Sigmoid colon (tissue), 7 donors: Measurements from ENCODE around the gene C17orf113. TPM values are rescaled to one million over a fixed set of nuclear protein-coding genes. Genes with fewer than 3 reads are reported as not detected.
A peak's percentile ranks its signal among the peaks of the same experiment; 100 is the strongest.

Experiments
- DNase-seq: peaks from one replicate; pipeline ENCODE4 v3.0.0-alpha.2; 2019
- H3K27ac ChIP-seq, 4 donors: fragments of 200-600 bp; sonication (generic); one replicate each; pipeline ENCODE4 v1.5.1; 2016 to 2019; ENCODE audit warnings: mild to moderate bottlenecking in 1 of 4
- H3K27me3 ChIP-seq, 3 donors: fragments of 200-600 bp; sonication (generic); one replicate each; pipeline ENCODE4 v1.5.1; 2019; ENCODE audit warnings: mild to moderate bottlenecking in 1 of 3
- H3K36me3 ChIP-seq, 4 donors: fragments of 200-600 bp; sonication (generic); one replicate each; pipeline ENCODE4 v1.5.1; 2016 to 2019
- H3K4me1 ChIP-seq, 4 donors: fragments of 200-600 bp; sonication (generic); one replicate each; pipeline ENCODE4 v1.5.1; 2017 to 2019
- H3K4me3 ChIP-seq, 4 donors: fragments of 200-600 bp; sonication (generic); one replicate each; pipeline ENCODE4 v1.5.1; 2017 to 2019; ENCODE audit warnings: mild to moderate bottlenecking in 2 of 4, moderate library complexity in 1 of 4
- H3K9me3 ChIP-seq, 4 donors: fragments of 200-600 bp in 3 of 4; sonication (generic) in 3 of 4; one replicate each; pipeline versions ENCODE4 v1.5.1 to v1.6.1; 2013 to 2019
- CTCF ChIP-seq, 4 experiments: fragments of 450-650 bp in 3 of 4; fragments of 200-600 bp in 1 of 4; IDR thresholded peaks; one replicate each; pipeline ENCODE4 v1.5.1; 2016 to 2019; ENCODE audit warnings: antibody characterized with exemption in 4 of 4, mild to moderate bottlenecking in 3 of 4, moderate library complexity in 2 of 4
- EP300 ChIP-seq, 4 donors: sonication (generic); formaldehyde crosslinking; IDR thresholded peaks; one replicate each; pipeline ENCODE4 v1.6.1; 2017; ENCODE audit warnings: antibody characterized with exemption in 4 of 4
- POLR2A ChIP-seq, 2 donors: fragments of 450-650 bp; IDR thresholded peaks; one replicate each; pipeline ENCODE4 v1.6.1; 2016; ENCODE audit warnings: antibody characterized with exemption in 2 of 2, mild to moderate bottlenecking in 2 of 2, moderate library complexity in 2 of 2
- POLR2AphosphoS5 ChIP-seq, 4 donors: sonication (generic); formaldehyde crosslinking; IDR thresholded peaks; one replicate each; pipeline ENCODE4 v1.6.1; 2017; ENCODE audit warnings: antibody characterized with exemption in 4 of 4
- WGBS, 2 donors: extraction: QIAGEN DNeasy Blood & Tissue Kit; methylation state at CpG; one replicate each; pipeline ENCODE4 v1.1.7; 2013; 5-methylcytosine and 5-hydroxymethylcytosine counted together
- intact Hi-C: fragments of 100-400 bp; cut with DNase I; formaldehyde crosslinking; loops from one replicate; pipeline ENCODE4 v1.15.1; 2023
- polyA plus RNA-seq, 3 donors: library from polyadenylated mRNA; stranded (reverse); fragments of 200-250 nt; gene quantifications; one replicate each; pipeline ENCODE4 v1.2.3, GENCODE V29; 2013
- total RNA-seq, 4 donors: library from RNA; depleted of rRNA; stranded (reverse); fragments of >200 nt; gene quantifications; one replicate each; pipeline ENCODE4 v1.1.0, GENCODE V29; 2016
- donor health status: healthy with polysubstance abuse.
- donor health status: Bipolar disorder and iron deficiency.
- donor health status: healthy.

The C17orf113 gene
- total RNA-seq (under 1 TPM; 0.27 to 0.71 (median 0.39) TPM), polyA plus RNA-seq (under 1 TPM; 0.23 to 0.66 (median 0.60) TPM)

GRCh38 chr17:42050393-42051012 lies at the start of gene C17orf113:
TSS of gene C17orf113 (minus strand) at chr17:42050601. CDS start at chr17:42043376, 7,225 bp downstream.
- WGBS, 2 donors = 1 to 2% methylated on average over 65 of the region's 65 CpGs
- H3K36me3 ChIP-seq = no peaks in the 10 kb centered on the region
- H3K9me3 ChIP-seq = no peaks in the 10 kb centered on the region
- H3K4me3 ChIP-seq = peak within 1 kb of the TSS; percentile 52 to 75 (median 66)
- H3K4me1 ChIP-seq = peaks cover 0 to 16% (median 9%) of the 10 kb centered on the region in 4 donors
- H3K27ac ChIP-seq = peak within 1 kb of the TSS in 1 of 4 donors; percentile 16
- DNase-seq = peak; percentile 75
- intact Hi-C loops = no loop called here
- H3K27me3 ChIP-seq = peaks cover 0 to 46% (median 14%) of the 10 kb centered on the region in 3 donors
- TF ChIP-seq POLR2A (IDR thresholded peaks at IDR 0.05) = no peak
- no peak for TF ChIP-seq EP300 (IDR thresholded peaks at IDR 0.05)
- no peak for TF ChIP-seq CTCF (IDR thresholded peaks at IDR 0.05)
- no peak for TF ChIP-seq POLR2AphosphoS5 (IDR thresholded peaks at IDR 0.05)

- TF ChIP-seq POLR2AphosphoS5 (IDR thresholded peaks at IDR 0.05) (no peak), EP300 (IDR thresholded peaks at IDR 0.05) (no peak), CTCF (IDR thresholded peaks at IDR 0.05) (no peak), POLR2A (IDR thresholded peaks at IDR 0.05) (no peak)
- Histone ChIP-seq H3K4me3 (no peak overlapping the region), H3K27me3 (peaks cover 12 to 42% (median 28%) of the 10 kb centered on the region in 3 donors), H3K36me3 (peaks cover 0 to 6% (median 0%) of the 10 kb centered on the region in 4 donors), H3K9me3 (no peaks in the 10 kb centered on the region), H3K27ac (no peak overlapping the region), H3K4me1 (peaks cover 0 to 12% (median 10%) of the 10 kb centered on the region in 4 donors)
- WGBS, 2 donors = 62 to 72% methylated on average over 14 of the region's 14 CpGs
- DNase-seq = no peak
- intact Hi-C loops = no loop called here
Measured at GRCh38 chr17:42098730-42099399, 48.5 kb upstream of the C17orf113 start.

GRCh38 chr17:42097691-42098631 lies 47.6 kb upstream of the C17orf113 start, which contains the start of gene ZNF385C:
TSS of gene ZNF385C (minus strand) at chr17:42098473. CDS start at chr17:42063056, 35,417 bp downstream.
- H3K27ac ChIP-seq = no peak within 1 kb of the TSS
- H3K27me3 ChIP-seq = peaks cover 12 to 42% (median 28%) of the 10 kb centered on the region in 3 donors
- no peaks in the 10 kb centered on the region for H3K36me3 ChIP-seq
- TF ChIP-seq POLR2AphosphoS5 (IDR thresholded peaks at IDR 0.05) (no peak), POLR2A (IDR thresholded peaks at IDR 0.05) (no peak), CTCF (IDR thresholded peaks at IDR 0.05) (no peak), EP300 (IDR thresholded peaks at IDR 0.05) (no peak)
- peak within 1 kb of the TSS in 2 of 4 donors; percentile 5 to 6 for H3K4me3 ChIP-seq
- WGBS, 2 donors = 8 to 11% methylated on average over 52 of the region's 52 CpGs
- H3K4me1 ChIP-seq = peaks cover 0 to 12% (median 10%) of the 10 kb centered on the region in 4 donors
- H3K9me3 ChIP-seq = no peaks in the 10 kb centered on the region
- intact Hi-C loops = no loop called here
- DNase-seq = no peak

GRCh38 chr17:42096360-42097111 lies 46.1 kb upstream of the C17orf113 start:
- WGBS, 2 donors = 65 to 79% methylated on average over 8 of the region's 8 CpGs
- TF ChIP-seq CTCF (IDR thresholded peaks at IDR 0.05) (no peak), POLR2A (IDR thresholded peaks at IDR 0.05) (no peak), POLR2AphosphoS5 (IDR thresholded peaks at IDR 0.05) (no peak), EP300 (IDR thresholded peaks at IDR 0.05) (no peak)
- H3K4me1 ChIP-seq = peaks cover 0 to 9% (median 8%) of the 10 kb centered on the region in 4 donors
- peaks cover 12 to 42% (median 28%) of the 10 kb centered on the region in 3 donors for H3K27me3 ChIP-seq
- H3K4me3 ChIP-seq = no peak overlapping the region
- H3K9me3 ChIP-seq = no peaks in the 10 kb centered on the region
- no peak for DNase-seq
- H3K27ac ChIP-seq = no peak overlapping the region
- intact Hi-C loops = no loop called here
- no peaks in the 10 kb centered on the region for H3K36me3 ChIP-seq
